Right forelimb (tissue), 1 donor: ENCODE measurements around the gene RCOR2.
A peak's percentile ranks its signal among the peaks of the same experiment; 100 is the strongest.

ENCODE experiments used
- DNase-seq: peaks from one replicate; pipeline ENCODE4 v3.0.0-alpha.2; 2018

The RCOR2 gene

DNA sequence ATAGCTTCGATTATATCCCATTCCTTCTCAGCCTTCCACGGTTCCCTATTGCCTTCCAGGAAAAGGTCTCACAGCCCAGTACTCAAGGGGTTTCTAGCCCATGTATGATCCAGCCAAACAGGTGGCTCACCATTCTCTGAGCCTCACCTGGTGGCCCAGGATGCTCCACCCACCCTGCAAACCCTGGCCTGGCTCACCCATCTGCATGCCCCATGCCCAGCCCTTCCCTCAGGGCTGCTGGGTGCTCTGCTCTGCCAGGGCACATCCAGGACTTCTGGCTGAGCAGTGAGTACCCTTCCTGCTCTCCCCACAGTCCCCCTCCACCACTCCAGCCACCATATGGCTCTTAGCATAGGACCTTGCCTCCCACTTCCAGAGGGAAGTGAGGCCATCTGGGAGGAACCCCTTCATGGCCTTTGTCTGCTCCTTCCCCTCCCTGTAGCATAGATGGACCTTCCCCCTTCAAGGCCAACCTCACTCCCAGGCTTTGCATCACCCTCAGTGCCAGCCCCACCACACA lies 5.8 kb upstream of the RCOR2 start:
- DNase-seq = no peak

DNA sequence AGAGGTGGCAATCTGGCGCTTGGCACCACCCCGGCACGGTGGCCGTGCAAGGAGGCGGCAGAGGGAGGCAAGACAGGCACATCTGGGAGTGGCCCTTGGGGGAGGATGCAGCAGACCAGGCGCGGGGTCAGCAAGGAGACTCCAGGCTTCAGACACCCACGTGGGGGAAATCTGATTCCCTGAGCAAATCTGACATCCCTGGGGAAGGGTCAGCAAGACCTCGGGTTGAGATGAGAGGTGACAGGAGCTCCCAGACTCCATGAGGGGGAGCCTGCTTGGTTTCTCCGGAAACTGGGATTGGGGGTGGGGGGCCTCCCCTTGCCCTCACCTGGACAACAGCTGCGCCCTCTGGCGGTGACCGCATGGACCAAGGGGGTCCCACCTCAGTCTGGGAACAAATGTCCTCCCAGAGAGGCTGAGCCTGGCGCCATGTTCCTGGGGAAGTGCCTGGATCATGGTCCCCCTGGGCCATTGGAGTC lies 4.0 kb upstream of the RCOR2 start:
- DNase-seq = no peak

DNA sequence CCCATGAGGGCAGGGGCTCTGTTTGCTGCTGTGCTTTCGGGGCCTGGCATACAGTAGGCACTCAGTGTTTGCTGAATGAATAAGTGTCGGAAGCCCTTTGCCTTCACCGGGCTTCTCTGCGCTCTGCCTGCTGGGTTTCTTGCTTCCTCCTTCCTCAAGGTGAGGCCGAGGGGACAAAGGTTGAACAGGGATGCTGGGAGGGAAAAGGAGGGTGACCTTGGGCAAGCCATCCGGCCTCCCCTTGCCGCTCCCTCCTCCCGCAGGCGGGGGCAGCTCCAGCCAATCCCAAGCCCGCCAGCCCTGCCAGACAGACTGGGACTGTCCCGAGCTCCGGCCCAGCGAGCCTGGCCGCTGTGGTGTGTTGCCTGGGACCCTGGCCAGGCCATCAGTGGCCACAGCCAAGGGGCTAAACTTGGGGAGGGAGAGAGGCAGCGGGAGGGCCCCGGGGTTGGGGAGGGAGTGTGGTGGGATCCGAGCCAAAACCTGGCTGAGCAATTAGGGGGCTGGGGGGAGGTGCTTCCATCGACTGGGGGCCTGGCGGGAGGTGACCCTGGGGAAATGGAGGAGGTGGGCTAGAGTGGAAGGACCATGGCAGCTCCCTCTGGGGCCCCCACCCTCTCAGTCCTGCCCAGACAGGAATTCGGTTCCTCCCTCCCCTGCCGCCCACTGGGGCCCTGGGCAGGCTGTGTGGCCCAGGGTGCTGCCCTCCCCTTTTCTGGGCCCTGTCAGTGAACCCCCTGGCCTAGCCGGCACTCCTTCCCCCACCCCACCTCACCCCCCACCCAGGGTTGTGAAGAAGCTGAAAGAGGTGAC lies 3.4 kb upstream of the RCOR2 start:
- DNase-seq = peak; percentile 84

DNA sequence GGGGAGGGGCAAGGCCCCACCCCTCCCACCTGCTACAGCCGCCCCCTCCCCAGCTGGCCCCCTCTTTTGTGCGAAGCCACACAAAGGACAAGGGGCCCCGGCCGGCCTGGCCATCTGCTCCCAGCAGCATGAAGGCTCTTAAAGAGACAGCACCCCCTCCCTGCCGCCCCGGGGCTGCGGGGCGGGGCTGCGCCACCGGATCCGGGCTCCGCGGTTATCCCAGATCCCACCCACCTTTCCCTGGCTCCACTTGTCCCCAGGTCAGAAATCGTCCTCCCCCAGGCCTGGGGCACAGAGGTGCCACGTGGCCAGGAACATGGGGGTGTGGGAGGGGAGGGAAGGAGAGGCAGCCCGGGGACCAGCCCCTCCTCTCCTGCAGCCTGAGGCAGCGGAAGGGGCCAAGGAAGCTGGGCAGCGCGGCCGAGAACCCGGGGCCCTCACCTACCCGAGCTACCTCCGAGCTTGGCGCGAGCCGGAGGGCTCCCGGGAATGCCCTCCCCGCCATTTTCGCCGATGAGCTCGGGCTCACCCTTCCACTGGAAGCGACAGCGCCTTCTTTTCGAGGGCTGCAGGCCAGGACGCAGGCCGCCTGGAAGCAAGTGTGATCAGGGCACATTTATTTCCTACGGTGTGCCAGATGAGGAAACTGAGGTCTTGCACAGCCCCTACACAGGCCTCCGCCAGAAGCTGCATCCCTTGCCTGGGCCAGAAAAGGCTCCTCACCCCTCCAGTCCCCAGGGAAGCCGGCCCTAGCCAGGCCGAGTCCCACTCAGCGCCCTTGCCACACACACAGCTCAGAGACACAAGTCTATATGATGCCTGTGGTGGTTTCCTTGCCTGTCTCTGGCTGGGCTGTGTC lies 2.5 kb upstream of the RCOR2 start:
- DNase-seq = peak; percentile 79

DNA sequence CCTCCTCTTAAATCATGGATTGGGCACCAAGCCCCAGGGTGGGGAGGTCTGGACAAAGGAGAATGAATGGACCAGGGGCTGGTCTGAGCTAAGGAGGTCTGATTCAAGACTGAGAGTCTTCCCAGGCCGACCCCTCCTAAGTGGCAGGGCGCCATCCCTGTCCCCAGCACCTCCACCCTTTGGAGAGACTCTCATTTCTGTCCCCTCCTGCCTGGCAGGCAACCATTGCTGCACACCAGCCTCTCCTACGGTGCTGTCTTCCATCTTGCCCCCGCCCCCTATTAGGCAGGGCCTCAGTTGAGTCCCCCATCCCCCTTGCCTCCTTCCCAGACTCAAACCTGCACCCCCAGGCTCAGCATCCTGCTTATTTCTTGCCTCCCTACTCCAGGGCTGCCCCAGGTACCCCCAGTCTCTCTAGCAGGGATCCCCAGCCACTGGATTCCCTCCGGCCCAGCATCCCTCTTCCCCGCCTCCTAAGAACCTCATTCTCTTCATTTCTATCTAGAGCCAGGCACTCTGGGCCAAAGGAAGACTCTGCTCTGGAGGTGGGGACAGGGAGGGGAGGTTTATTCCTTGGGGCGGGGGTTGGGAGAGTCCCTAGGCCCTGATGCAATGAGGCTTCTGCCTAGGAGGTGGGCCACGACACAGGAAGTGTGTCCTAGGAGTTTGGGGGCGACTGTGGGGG lies 1.7 kb upstream of the RCOR2 start:
- DNase-seq = peak; percentile 87

DNA sequence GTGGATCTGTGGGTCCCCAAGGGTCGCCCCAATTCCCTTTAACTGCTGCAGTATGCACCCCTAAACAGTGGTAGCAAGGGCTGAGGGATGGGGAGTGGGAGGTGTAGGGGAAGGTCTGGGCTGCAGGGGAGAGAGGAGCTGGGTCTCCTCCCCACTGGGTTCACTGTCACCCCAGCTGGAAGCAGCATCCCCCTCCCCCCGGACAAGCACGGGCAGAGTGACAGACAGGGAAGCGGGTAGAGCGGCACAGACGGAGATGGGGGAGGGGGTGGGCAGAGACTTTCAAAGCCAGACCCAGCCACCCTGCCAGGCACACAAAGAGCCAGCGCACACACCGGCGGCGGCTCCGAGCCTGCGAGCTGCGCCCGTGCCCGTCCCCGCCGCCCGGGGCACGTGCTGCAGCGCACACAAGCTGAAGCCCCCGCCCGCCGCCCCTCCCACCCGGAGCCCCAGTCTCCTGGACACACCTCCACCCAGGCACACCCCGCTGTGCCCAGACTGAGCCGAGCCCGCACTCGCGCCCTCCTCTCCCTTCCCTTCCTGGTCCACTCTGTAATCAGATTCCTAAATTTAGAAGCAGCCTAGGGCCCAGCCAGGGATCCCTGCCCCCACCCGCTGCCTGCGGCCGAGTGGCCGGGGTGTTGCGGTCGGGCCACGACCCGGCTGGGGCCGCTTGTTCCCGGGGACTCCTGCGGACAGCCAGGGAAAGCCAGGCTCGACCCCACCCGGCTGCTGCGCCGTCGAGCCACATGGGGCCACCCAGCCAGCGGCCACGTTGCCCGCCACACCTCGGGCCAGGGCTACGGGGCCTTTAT lies 935 bp upstream of the RCOR2 start:
- peak; percentile 86 for DNase-seq

DNA sequence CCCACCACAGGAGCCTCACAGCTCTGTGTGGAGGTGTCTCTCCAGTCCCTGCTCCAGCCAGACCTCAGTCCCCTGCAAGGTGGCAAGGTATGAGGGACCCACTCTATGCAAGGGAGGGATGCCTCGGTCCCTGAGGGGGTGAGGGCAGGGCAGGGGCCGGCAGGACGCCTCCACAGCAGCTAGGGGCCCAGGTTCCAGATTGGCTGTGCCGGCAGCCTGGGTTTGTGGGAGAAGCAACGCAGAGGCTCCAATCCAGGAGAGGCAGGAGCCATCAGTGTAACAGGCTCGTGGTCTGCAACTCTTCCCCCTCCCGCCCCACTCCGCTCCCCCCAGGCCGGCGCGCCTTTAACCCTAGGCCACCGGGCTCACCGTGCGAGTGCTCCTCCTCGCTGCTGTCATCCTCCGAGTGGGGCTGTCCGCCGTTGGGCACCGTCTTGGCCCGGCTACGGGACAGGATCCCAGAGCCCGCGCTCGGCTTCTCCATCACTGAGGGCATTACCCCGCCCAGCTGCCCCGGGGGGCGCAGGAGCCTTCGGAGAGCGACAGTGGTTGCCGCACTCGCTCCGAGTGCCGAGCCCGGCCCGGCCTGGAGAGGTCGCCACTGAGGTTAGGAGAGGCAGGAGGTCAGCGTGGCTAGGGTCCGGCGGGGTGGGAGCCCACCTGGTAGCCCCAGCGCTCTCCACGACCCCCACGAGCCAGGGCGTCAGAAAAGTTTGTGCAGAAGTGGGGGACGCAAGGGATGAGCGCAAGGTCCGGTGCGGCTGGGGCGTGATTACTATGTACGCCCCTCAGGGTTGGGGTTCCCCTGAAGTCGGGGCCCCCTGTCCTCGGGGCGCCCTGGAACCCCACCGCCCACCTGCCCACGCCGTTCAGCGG lies 765 bp downstream of the RCOR2 start:
- DNase-seq = peak; percentile 78

DNA sequence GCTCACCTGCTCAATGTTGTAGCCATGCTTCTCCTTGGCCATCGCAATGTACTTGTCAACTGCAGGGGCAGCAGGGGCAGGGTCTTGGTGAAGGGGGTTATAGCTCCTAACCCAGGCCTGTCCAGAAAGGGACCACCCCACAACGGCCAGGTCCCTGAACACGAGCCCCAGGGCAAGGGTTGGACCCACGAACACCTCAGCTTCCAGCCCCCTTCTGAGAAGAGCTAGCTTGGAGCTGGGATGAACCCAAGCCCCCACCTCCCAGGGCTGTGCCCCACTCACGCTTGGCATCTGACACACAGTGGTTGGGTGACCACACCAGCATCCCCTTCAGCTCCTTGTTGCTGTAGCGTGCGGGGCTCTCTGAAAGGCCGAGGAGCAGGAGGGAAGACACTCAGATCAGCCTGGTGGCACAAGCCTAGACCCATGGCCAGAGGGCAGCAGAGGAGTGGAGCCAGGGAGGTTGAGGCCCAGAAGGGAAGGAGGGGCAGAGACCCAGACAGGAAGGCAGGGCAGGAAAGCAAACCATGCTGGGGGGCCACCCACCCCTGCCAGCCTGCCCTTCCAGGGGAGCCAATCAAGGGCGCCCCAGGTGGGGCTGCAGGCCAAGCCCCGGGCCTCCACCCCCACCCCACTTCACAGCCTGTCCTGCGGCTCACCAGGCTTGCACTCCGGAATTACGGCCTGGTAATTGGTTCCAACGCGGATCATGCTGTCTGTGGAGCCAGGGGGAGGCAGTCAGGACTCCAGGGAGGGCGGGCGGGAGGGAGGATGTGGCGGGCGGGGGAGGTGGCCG lies 1.9 kb downstream of the RCOR2 start:
- DNase-seq = no peak

DNA sequence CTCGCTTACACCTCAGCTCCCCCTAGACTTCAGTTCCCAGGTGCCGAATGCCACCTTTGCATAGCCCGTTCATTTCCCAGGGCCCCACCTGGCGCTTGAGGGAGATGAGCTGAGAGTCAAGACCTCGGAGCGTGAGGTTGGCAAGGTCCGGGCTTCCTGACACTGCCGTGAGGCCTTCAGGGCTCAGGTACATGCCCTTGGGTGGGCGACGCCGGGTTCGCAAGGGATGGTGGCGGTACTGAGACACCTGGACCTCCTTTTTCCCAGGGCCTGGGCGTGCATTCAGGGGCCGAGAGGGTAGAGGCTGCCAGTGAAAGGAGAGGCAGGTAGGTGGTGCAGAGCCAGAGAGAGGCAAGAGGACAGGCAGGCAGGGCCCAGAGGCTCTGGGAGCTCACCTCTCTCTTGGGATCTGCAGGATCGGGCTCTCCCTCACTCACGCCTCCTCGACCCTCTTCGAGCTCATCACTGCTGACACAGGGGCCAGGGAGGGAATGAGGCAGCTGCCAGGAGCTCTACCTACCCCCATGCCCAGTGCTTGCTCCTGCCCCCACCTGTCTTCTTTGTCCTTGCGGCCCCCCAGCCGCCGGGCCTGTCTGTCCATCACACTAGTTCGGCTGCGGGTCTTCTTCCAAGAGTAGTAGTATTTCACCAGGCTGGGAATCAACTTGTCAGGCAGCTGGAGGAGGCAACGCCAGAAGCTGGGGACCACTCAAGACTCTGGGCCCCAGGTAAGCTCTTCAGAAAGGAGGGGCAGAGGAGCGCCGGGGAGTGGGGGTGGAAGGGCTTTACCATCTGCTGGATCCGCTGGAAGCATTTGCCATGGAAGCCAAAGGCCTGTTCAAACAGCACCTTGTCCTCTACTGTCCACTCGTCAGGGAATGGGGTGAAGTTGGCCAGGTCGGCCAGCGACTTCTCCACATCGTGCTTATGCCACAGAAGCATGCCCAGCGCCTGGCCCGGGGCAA lies 2.8 kb downstream of the RCOR2 start:
- DNase-seq = no peak

DNA sequence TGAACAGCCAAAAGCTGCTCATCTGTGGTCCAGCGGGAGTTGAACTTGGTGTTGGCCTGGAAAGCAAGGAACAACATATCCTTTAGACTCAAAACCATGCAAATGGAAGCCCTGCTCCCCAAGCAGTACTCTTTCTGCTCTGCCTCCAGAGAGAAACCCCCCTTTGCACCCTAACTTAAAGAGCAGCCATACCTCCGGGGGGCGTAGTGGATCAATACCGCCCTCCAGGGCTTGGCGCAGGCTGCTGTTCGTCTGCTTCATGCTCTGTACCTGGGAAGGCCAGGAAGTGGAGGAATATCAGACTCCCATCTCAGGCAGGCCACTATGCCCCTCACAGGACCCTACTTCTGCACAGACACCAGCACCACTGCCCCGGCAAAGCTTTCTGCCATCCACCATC lies 4.3 kb downstream of the RCOR2 start:
- DNase-seq = no peak

DNA sequence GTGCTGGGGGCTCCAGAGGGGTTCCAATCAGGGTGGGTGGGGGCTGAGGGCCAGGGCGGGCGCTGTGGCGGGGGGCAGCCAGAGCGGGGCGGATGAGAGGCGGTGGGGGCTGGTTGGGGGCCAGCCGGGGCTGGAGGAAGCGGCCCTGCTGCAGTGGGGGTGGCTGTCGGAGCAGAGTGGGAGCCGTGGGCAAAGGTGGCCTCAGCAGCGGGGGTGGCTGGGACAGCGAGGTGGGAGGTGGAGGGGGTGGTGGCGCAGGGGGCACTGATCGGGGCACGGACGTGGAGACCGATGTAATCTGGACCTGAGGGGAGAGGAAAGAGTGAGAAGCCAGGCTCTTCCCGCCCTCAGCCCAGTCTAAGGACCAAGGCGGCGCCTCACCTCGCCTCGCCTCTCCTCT lies 5.1 kb downstream of the RCOR2 start:
- no peak for DNase-seq

DNA sequence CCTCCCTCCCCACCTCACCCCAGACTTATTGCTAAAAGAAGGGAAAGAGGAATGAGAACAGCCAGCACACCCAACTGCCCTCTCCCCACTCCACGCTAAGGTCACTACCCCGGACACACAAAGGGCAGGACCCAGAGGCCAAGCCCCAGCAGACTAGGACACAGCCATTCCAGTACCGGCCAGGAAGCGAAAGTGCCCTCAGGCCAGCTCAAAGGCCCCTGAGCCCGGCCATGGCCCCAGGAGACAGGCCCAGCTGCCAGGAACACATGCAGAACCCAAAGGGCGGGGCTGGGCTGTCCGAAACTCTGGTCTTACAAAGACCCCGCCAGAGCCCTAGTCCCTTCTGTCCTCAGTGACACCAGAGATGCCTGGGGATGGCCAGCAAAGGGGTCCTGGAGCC lies 5.5 kb downstream of the RCOR2 start:
- no peak for DNase-seq

DNA sequence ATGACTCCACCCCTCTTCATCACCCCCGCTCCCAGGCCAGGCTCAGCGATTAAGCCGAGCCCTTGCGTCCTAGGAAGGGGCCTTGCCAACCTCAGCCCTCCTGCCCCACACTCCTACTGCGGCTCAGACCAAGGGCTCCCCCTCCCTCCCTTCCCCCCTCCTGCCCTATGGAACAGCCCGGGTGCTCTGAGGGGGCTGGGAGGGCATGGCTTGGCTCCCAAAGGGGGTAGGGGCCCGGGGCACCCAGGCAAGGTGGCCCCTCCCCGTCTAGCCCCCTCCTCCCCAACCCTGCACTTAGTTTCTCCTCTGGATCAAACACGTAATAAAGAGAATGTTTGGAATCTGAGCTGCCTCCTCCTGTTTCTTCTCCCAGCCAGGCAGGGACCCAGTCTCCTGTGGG lies 6.3 kb downstream of the RCOR2 start:
- no peak for DNase-seq

DNA sequence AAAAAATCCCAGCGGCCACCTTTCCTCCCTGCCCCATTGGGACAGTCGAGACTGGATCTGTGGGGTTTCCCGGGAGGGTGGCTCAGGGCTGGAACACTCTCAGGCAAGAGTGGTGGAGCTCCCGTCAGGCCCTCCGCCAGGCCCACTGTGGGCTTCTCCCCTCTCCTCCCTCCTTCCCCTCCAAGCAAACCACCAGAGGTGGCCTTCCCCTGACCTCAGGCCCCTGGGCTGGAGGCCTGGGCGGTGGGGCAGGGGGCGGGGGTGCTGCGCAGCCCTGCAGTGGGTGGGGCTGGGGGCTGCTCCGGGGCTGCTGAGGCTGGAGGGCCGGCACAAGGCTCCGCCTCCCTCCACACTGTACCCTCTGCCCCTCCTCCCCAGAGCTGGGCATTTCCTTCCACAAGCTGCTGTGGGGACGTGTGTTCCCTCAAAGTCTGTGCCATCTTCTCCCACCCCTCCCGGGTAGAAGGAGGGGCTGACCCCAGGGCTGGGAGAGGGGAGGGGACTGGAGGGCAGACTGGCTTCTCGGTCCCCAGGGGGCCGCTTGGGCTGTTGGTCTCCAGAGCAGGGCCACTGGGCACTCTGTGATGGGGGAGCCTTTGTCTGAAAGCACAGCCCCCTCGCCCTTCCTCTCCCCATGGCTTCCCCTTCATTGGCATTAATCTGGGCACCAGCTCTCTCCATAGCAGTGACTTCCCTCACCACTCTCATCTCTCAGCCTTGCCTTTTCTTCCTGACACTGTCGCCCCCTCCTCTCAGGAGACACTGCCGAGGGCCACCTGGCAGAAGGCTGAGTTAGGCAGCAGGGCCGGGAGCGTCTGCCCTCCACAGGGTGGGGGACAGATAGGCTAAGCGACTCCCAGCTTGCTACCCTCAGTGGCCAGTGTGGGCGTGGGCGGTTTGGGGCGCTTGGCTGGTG lies 7.1 kb downstream of the RCOR2 start:
- peak; percentile 63 for DNase-seq

DNA sequence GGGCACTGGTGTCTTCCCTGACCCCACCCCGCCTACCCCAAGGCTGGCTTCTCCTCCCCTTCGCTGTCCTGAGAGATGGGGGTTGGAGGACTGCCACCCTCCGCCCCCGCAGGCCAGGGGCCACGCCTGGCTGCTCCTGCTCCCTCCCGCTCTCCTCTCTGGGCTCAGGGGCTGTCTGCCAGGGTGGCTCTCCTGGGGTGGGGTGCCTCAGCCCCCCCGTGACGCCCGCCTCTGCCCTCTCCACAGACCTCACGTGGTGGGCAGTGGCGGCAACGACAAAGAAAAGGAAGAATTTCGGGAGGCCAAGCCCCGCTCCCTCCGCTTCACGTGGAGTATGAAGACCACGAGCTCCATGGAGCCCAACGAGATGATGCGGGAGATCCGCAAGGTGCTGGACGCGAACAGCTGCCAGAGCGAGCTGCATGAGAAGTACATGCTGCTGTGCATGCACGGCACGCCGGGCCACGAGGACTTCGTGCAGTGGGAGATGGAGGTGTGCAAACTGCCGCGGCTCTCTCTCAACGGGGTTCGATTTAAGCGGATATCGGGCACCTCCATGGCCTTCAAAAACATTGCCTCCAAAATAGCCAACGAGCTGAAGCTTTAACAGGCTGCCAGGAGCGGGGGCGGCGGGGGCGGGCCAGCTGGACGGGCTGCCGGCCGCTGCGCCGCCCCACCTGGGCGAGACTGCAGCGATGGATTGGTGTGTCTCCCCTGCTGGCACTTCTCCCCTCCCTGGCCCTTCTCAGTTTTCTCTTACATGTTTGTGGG lies 8.1 kb downstream of the RCOR2 start:
- peak; percentile 77 for DNase-seq

DNA sequence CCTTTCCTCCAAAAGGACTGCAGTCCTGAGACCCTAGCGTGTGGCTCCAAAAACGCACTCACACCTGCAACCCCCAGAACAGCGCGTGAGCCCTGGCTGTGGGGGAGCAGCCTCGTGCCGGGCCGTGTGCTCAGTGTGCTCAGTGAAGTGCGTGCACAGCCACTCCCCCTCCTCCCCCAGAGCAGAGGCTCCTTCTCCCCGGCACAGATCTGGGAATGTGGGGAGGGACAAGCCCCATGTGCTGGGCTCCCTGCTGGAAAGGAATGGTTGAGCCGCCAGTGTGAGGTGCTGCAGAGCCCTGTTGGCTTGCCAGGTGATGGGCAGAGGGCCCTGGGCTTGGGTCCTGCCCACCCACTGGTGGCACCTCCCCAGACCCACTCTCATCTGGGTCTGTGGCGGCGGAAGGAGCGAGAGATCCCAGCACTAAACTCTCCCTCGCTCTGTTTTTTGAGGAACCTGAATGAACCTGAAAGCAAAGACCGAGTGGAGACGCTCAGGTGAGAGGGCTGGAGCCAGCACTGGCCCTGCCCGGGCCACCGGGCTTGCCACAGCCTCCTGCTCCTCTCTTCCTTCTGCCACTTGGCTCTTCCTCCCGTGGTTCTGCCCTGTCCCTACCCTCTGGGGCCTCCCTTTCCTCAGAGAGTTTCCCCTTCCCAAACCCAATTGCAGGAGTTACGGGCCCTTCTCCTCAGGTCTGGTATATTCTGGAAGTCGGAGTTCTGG lies 9.0 kb downstream of the RCOR2 start:
- DNase-seq = no peak
